GOT3 (cell line): ENCODE results near the gene ASCL2.

Source experiments
- DNase-seq: peaks from one replicate; lab custom pipeline; 2025; ENCODE audit warnings: mixed read lengths; lab: John Stamatoyannopoulos, UW

ASCL2 gene

DNA sequence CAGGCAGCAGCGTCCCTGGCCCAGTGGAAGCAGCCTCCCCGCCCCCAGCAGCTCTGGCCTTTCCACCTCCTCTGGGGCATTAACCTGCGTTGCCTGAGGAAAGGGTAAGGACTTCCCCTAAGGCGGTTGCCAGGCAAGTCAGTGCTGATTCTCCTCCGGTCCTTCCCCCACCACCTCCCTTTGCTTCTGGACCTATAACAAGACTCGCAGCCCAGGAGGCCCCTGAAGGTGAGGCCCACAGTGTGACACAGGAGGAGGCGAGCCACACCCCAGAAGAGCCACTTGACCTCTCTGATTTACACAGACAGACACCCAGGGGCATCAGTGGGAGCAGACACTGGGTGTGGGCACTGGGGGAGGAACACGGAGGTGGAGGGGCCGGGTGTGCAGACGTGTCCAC lies 35.4 kb downstream of the ASCL2 start:
- DNase-seq = no peak

DNA sequence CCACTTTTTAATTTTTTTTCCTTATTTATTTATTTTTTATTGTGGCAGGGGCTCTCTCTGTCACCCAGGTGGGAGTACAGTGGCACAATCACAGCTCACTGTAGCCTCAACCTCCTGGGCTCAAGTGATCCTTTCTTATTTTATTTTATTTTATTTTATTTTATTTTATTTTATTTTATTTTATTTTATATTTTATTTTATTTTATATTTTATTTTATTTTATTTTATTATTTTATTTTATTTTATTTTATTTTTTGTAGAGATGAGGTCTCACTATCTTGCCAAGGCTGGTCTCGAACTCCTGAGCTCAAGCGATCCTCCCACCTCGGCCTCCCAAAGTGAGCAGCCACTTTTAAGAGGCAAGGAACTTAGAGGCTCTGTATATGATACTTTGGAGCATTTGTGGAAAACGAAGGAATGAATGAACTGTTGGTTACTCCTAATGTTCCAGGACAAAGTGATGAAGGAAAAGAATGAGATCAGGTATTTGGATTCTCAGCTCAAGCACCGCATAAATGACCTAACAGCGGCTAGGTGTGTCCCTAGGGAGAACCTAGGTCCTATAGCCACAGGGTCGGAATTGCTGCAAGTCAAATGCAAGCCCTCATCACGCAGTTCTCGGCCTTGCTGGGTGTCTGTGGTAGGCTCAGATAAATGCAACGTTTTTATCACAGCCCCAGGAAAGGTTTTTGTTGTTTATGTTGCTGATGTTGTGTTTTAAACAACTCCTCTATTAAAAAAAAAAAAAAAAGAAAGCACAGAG lies 36.5 kb downstream of the ASCL2 start:
- no peak for DNase-seq

DNA sequence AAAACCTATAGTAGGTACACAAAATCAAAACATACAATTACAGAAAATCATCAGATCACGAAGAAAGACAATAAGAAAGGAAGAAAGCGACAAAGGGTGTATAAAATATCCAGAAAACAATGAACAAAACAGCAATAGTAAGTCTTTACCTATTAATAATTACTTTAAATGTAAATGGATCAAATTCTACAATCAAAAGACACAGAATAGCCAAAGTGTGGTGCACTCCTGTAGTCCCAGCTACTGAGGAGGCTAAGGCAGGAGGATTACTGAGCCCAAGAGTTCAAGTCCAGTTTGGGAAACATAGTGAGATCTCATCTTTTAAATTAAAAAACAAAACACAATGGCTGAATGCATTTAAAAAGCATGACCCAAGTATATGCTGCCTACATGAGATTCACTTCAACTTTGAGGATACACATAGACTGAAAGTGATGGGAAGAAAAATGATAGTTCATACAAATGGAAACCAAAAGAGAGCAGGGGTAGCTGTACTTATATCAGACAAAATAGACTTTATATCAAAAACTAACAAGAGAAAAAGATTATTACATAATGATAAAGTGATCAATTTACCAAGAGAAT lies 40.6 kb downstream of the ASCL2 start:
- DNase-seq = no peak

DNA sequence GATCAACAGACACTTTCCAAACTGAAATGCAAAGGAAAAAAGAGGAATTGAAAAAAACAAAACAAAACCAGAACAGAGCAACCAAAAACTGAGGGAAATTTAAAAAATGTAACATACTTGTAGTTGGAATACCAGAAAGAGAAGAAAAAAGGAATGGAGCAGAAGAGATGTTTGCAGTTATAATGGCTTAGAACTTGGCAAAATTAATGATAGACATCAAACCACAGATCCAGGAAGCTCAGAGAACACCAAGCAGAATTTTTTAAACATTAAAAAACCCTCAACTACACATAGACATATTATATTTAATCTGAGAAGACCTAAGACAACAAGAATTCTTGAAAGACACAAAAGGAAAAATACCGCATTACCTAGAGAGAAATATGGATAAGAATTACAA lies 46.1 kb downstream of the ASCL2 start:
- DNase-seq = no peak

DNA sequence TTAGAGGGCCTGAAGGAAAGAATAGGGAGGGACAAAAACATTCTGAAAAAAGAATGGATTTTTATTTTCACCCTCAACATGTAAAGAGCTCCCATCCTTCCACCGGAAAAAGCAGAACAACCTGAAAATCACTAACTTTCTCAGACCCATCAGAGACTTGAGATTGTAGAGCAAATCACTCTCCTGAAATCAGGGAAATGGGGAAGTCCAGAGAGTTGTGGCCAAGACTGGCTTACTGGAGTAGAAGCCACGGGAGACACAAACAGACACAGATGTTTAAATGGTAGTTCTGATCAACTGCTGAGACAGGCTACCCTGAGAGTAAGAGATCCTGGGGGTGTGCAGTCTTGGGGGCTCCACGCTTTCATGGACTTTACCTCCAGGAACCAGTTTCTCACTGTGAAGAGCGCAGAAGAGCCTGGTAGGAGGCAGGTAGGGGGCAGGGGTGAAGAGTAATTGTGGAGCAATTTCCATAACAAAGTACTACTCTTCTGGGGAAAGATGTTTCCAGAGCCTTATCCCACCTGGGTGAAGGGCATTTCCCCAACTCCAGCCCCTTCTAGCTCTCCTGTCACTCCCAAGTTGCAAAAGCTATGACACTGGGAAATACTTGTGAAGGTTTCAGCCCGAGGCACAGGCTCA lies 47.1 kb downstream of the ASCL2 start:
- DNase-seq = no peak

GRCh38 chr11:2222451-2222850 lies 47.9 kb downstream of the ASCL2 start:
- DNase-seq = no peak

DNA sequence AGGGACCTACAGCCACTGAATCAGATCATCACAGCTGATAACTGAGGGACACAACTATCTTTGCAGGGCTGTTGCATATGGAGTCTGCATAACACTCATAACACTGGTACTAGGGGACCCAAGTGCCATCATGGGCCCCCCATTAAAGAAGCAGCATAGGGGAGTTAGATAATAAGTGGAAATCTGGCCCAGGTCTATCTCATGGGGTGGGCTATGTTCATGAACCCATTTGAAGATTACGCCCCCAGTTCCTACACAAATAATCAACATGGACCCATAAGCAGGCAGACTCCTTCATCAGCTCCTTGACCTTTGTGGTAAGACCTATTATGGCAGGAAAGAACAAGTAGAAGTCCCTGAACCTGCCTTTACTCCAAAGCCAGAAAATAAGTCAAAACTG lies 48.8 kb downstream of the ASCL2 start:
- DNase-seq = no peak

DNA sequence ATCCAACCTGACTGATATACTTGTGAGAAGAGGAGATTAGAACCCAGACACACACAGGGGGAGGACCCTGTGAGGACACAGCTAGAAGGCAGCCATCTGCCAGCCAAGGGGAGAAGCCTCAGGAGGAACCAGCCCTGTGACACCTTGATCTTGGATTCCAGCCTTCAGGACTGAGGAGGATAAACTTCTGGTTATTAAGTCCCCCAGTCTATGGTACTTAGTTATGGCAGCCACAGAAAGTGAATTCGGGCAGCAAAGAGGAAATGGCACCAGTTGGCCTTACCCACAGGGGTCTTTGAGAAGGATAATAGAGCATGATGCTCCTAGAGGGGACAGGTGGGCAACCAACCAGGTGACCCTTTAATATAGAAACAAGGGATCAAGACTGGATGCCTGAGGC lies 49.4 kb downstream of the ASCL2 start:
- DNase-seq = no peak

DNA sequence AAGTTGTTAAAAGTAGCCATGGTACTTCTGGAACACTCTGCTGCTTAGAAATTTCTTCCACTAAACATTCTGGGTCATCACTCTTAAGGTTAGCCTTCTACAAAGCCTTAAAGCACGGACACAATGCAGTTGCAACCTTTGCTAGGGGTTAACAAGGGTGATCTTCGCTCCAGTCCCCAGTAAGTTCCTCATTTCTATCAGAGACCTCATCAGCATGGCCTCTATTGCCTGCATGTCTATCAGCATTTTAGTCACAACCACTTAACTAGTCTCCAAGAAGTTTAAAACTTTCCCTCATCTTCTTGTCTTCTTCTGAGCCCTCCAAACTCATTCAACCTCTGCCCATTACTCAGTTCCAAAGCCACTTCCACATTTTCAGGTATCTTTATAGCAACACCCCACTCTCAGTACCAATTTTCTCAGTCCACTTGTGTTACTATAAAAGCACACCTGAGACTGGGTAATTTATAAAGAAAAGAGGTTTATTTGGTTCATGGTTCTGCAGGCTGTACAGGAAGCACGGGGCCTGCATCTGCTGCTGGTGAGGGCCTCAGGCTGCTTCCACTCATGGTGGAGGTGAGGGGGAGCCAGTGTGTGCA lies 50.1 kb downstream of the ASCL2 start:
- no peak for DNase-seq

DNA sequence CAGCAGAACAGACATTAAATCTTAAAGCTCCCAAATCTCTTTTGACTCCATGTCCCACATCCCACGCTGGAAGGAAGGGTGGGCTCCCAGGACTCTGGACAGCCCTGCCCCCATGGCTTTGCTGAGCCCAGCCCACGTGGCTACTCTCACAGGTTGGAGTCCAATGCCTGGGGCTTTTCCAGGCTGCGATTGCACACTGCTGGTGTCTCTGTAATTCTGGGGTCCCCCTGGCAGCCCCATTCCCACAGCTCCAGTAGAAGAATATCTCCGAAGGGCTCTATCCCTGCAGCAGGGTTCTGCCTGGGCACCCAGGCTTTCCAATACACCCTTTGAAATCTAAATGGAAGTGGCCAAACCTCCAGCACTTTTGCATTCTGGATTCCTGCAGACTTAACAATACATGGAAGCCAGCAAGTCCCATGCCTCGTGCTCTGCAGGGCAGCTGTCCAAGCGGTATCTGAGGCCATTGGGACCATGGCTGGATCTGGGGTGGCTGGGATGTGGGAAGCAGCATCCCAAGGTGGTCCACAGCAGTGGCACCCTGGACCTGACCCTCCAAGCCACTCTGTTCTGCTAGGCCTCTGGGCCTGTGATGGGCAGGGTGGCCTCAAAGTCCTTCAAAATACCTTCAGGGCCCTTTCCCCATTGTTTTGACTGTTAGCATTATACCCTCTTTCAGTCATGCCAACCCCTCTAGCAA lies 50.9 kb downstream of the ASCL2 start:
- DNase-seq = no peak
